HG03039 (cell line): Measurements from ENCODE around the gene LARP4B.
"Not testable (repeated sequence)": the region's sequence is repeated elsewhere in the genome, so short reads cannot be mapped to it uniquely, and the experiment has no call there.

Experiments
- ATAC-seq: cut with Tn5 transposase; IDR thresholded peaks from one replicate; pipeline ENCODE4 v1.9.1; 2021; ENCODE audit warnings: mild to moderate bottlenecking, moderate library complexity; ENCODE audit not compliant: unreplicated experiment

Gene LARP4B

DNA sequence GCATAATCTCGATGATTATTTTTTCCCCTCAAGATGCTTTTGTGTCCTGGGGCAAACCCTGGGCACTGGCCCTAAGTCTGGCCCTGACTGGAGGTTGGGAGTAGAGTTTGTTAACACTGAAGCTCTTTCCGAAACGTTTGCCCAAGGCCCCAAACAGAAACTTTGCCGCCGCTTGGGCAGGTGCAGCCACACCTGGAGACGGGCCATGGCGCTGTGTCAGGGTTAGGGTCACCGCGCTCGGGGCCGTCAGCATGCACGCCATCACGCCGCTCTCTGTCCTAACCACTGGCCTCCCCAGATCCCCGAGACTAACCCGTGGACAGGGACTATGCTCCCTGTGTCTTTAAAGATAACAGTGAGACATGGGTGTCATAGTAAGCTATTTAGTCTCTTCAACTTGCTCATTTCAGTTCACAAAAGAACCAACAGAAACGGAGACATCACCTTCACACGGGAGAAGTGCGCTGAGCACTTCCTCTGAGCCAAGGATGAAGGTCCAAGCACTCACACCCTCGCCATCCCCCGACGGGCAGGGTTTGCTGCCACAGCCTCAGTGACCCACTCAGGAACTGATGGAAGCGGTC, 156.8 kb downstream of the LARP4B start:
- ATAC-seq = no peak

- ATAC-seq = no peak
These were observed 157.3 kb downstream of the LARP4B start for GRCh38 chr10:774223-774622.

DNA sequence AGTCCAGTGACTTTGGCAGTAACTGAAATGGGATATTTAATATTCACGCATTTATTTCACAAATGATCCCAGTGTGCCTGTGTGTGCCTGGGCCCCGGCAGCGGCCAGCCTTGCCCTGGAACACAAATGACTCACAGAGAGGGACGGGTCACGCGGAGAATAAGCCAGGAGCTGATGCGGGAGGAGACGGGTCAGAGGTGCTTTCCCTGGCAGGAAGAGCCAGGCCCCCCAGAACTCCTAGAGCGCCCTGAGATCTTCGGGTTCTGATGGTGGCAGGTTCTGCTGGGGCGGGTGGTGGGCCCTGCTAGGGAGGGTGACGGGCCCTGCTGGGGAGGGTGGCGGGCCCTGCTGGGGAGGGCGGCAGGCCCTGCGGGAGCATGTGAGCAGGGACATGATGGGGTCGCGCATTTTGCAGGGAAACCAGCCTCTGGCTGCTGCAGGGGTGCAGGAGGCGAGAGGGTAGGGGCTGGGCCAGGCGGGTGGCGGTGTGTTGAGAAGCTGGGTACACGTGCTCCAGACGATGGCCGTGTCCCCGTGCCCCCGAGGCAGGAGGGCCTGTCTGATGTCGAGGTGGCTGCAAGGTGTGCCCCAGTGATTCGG, 157.8 kb downstream of the LARP4B start:
- no peak for ATAC-seq

GRCh38 chr10:772227-772637, 159.3 kb downstream of the LARP4B start:
- no peak for ATAC-seq

GRCh38 chr10:771647-772046, 159.9 kb downstream of the LARP4B start:
- no peak for ATAC-seq

GRCh38 chr10:770975-771374, 160.5 kb downstream of the LARP4B start:
- no peak for ATAC-seq

- ATAC-seq = not testable (repeated sequence)
These were observed 161.3 kb downstream of the LARP4B start for GRCh38 chr10:770048-770712.

- ATAC-seq = no peak
These were observed 163.7 kb downstream of the LARP4B start for GRCh38 chr10:767794-768193.

DNA sequence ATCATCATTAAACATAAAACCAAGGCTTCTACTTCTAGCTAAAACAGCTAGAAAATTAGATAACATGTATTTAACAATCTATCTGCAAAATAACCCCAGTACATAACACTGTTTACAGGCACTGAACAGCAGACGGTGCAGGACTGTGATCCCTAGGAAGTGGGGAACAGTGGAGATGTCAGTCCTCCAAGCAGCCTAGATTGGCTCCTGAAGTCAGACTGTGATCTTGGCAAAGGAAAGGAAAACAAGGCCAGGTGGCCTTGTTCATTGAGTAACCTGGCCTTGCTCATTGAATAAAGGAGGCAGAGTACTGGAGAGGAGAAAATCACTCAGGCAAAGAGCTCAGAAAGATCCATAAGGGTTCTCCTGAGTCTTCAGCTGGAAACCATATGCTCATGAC, 164.3 kb downstream of the LARP4B start:
- ATAC-seq = no peak

GRCh38 chr10:761376-761775, 170.1 kb downstream of the LARP4B start:
- no peak for ATAC-seq

DNA sequence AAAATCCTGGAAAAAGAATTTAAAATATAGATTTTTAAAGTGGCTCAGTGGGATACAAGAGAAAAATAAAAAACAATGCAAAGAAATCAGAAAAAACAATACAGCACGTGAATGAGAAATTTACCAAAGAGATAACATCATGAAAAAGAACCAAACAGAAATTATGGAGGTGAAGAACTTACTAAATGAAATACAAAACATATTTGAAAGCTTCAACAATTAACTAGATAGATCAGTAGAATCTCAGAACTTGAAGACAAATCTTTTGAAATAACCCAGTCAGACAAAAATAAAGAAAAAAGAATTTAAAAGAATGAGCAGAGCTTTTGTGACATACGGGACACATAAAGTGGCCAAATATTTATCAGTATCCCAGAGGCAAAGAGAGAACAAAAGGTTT, 170.9 kb downstream of the LARP4B start:
- no peak for ATAC-seq

DNA sequence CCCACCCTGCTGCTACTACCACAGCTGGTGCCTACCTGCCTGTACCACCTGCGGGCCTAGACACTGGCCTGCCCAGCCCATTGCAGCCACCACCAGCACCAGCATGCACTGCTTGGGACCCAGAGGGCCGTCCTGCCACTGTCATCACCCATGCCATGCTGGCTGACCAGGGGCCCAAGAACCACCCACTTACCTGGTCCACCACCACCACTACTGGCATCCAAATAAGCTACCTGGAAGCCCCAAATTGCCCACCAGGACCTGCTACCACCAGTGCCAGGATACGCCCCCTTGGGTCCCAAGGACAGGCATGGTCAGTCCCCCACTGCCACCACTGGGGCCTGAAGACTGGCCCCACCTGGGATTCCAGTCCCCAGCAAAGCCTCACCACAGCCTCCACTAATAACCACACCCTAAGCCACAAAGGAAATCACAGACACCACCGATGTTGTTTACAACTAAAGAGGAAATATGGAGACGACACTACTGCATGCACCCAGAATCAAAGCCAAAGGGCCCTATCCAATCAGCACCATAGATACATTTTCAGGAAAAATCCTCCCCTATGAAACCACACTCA, 171.5 kb downstream of the LARP4B start:
- no peak for ATAC-seq
